GM12801 (cell line): ENCODE measurements around the gene DPYSL5.

ENCODE experiments used
- CTCF ChIP-seq: IDR thresholded peaks from one replicate; pipeline ENCODE4 v1.5.1; 2011; ENCODE audit warnings: control low read depth; ENCODE audit not compliant: insufficient read length; ENCODE audit errors: extremely low read depth

Gene DPYSL5

GRCh38 chr2:26933431-26934334 lies 85.8 kb downstream of the DPYSL5 start:
- no peak for TF ChIP-seq CTCF

DNA sequence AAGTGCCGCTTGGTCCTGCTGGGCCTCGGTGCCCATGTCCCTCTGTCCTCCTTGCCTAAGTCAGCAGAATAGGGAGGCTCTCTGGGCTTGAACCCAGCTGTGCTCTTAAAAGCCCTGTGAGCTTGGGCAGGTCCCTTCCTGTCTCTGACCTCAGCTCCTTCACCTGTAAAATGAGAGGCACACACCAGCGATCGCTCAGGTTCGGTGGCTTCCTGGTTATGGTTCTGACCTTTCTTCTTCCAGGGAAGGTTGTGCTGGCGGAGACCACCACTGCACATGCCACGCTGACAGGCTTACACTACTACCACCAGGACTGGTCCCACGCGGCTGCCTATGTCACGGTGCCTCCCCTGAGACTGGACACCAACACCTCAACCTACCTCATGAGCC lies 86.4 kb downstream of the DPYSL5 start:
- no peak for TF ChIP-seq CTCF

DNA sequence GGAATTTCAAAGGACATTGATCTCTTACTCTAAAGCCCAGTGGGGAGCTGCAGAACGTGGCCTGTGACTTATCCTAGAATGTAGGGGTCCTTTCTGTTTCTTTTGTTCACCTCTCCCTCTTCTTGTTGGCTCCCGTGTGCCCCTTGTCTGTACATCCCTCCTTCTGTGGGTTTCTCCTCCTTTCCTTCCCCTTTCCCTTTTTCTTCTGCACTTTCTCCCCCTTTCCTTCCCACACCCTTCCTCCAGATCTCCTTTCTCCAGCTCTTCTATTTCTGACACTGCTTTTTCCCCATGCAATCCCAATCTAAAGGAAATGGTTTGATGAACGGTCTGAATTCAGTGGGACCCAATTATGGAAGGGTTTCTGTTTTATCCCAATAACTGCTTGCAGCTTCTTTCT lies 87.1 kb downstream of the DPYSL5 start:
- TF ChIP-seq CTCF: no peak

DNA sequence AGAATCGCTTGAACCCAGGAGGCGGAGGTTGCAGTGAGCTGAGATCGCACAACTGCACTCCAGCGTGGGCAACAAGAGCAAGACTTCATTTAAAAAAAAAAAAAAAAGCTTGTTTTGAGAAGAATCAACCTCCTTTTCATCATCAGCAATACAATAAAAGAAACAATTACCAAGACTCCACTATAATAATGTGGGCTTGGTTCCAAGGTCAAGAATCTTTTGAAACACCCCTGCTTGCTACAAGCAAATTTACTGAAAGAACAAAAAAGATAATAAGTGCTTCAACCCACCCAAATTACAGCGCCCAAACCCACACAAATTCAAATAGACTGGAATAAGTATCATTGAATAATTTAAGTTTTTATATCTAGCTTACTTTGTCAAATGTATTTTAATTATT lies 88.9 kb downstream of the DPYSL5 start:
- no peak for TF ChIP-seq CTCF

GRCh38 chr2:26938399-26939118 lies 90.6 kb downstream of the DPYSL5 start:
- no peak for TF ChIP-seq CTCF

DNA sequence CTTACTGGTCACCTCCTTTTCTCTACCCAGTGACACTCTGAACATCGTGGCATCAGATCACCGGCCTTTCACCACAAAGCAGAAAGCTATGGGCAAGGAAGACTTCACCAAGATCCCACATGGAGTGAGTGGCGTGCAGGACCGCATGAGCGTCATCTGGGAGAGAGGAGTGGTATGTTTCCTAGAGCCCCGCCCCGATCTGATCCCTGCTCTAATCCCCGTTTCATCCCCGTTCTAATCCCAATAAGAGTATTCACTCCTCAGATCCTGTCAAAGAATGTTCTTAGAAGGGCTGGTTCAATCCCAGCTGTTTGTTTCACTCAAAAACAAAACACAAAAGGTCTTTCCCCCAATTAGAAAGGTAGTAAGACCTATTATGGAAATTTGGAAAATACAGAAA lies 92.1 kb downstream of the DPYSL5 start:
- TF ChIP-seq CTCF: no peak

GRCh38 chr2:26941486-26941885 lies 93.6 kb downstream of the DPYSL5 start:
- no peak for TF ChIP-seq CTCF
